Measurements from ENCODE around the gene EPC1.

DNA sequence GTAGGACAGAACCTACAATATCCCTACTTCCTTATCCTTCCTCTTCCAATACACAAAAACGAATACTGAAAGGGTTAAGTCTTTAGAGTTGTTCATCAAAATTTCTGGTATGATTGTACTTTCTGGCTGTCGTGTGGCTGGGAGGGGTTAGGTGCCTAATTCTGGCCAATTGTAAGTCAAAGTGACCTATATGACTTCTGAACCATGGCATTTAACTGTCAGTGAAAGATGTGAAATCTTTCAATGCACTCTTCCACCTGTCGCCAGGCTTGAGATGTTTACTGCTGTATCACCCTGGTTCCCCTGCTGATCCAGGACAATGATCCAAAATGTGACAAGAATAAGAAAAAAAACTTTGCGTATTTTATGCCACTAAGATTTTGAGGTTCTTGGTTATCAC is 20.8 kb downstream of the EPC1 start:
- TF ChIP-seq, protein P1, sequence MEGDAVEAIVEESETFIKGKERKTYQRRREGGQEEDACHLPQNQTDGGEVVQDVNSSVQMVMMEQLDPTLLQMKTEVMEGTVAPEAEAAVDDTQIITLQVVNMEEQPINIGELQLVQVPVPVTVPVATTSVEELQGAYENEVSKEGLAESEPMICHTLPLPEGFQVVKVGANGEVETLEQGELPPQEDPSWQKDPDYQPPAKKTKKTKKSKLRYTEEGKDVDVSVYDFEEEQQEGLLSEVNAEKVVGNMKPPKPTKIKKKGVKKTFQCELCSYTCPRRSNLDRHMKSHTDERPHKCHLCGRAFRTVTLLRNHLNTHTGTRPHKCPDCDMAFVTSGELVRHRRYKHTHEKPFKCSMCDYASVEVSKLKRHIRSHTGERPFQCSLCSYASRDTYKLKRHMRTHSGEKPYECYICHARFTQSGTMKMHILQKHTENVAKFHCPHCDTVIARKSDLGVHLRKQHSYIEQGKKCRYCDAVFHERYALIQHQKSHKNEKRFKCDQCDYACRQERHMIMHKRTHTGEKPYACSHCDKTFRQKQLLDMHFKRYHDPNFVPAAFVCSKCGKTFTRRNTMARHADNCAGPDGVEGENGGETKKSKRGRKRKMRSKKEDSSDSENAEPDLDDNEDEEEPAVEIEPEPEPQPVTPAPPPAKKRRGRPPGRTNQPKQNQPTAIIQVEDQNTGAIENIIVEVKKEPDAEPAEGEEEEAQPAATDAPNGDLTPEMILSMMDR (IDR thresholded peaks at IDR 0.05; ENCODE audit: low read length), result no peak
- TF ChIP-seq EZH2 (optimal IDR thresholded peaks at IDR 0.05; ENCODE audit: low read depth, low read length) (no peak), EZH2phosphoT487 (IDR thresholded peaks at IDR 0.05; ENCODE audit: low read length) (no peak)
